Measurements from ENCODE around the gene MTG1.

MTG1 gene

DNA sequence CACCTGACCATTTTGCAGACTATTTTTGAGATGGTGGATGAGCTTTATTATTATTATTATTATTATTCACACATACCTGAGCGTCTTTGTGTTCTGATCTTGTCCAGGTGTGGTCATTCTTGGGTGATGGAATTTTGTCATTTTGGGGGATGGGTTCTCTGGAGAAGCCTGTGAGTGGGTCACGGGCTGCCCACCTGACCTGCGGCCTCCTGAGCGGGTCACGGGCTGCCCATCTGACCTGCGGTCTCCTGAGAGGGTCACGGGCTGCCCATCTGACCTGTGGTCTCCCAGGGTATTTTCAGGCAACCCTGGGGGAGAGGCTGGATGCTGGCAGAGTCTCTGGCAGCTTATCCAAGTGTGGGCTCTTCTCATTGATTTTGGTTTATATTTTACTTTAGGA is 67.1 kb downstream of the MTG1 start:
- no peak for ATAC-seq
- no peak for TF ChIP-seq ESRRG (CRISPR knock-in tag; IDR thresholded peaks at IDR 0.05)
- TF ChIP-seq, protein P1, sequence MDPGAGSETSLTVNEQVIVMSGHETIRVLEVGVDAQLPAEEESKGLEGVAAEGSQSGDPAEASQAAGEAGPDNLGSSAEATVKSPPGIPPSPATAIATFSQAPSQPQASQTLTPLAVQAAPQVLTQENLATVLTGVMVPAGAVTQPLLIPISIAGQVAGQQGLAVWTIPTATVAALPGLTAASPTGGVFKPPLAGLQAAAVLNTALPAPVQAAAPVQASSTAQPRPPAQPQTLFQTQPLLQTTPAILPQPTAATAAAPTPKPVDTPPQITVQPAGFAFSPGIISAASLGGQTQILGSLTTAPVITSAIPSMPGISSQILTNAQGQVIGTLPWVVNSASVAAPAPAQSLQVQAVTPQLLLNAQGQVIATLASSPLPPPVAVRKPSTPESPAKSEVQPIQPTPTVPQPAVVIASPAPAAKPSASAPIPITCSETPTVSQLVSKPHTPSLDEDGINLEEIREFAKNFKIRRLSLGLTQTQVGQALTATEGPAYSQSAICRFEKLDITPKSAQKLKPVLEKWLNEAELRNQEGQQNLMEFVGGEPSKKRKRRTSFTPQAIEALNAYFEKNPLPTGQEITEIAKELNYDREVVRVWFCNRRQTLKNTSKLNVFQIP (CRISPR knock-in tag; IDR thresholded peaks at IDR 0.05; ENCODE audit: borderline replicate concordance, low read depth), result no peak
- TF ChIP-seq ZNF70 (CRISPR knock-in tag; IDR thresholded peaks at IDR 0.05), result no peak
- TF ChIP-seq ARNTL (CRISPR knock-in tag; IDR thresholded peaks at IDR 0.05; ENCODE audit: borderline replicate concordance, low read depth), result no peak
- TF ChIP-seq ZNF8 (CRISPR knock-in tag; IDR thresholded peaks at IDR 0.05), result no peak
- TF ChIP-seq, protein P2, sequence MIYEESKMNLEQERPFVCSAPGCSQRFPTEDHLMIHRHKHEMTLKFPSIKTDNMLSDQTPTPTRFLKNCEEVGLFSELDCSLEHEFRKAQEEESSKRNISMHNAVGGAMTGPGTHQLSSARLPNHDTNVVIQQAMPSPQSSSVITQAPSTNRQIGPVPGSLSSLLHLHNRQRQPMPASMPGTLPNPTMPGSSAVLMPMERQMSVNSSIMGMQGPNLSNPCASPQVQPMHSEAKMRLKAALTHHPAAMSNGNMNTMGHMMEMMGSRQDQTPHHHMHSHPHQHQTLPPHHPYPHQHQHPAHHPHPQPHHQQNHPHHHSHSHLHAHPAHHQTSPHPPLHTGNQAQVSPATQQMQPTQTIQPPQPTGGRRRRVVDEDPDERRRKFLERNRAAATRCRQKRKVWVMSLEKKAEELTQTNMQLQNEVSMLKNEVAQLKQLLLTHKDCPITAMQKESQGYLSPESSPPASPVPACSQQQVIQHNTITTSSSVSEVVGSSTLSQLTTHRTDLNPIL (CRISPR knock-in tag; IDR thresholded peaks at IDR 0.05; ENCODE audit: low read depth), result no peak
- TF ChIP-seq, protein P3, sequence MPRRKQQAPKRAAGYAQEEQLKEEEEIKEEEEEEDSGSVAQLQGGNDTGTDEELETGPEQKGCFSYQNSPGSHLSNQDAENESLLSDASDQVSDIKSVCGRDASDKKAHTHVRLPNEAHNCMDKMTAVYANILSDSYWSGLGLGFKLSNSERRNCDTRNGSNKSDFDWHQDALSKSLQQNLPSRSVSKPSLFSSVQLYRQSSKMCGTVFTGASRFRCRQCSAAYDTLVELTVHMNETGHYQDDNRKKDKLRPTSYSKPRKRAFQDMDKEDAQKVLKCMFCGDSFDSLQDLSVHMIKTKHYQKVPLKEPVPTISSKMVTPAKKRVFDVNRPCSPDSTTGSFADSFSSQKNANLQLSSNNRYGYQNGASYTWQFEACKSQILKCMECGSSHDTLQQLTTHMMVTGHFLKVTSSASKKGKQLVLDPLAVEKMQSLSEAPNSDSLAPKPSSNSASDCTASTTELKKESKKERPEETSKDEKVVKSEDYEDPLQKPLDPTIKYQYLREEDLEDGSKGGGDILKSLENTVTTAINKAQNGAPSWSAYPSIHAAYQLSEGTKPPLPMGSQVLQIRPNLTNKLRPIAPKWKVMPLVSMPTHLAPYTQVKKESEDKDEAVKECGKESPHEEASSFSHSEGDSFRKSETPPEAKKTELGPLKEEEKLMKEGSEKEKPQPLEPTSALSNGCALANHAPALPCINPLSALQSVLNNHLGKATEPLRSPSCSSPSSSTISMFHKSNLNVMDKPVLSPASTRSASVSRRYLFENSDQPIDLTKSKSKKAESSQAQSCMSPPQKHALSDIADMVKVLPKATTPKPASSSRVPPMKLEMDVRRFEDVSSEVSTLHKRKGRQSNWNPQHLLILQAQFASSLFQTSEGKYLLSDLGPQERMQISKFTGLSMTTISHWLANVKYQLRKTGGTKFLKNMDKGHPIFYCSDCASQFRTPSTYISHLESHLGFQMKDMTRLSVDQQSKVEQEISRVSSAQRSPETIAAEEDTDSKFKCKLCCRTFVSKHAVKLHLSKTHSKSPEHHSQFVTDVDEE (CRISPR knock-in tag; IDR thresholded peaks at IDR 0.05), result no peak
- TF ChIP-seq ZFP30 (CRISPR knock-in tag; IDR thresholded peaks at IDR 0.05), result no peak
- TF ChIP-seq, protein P4, sequence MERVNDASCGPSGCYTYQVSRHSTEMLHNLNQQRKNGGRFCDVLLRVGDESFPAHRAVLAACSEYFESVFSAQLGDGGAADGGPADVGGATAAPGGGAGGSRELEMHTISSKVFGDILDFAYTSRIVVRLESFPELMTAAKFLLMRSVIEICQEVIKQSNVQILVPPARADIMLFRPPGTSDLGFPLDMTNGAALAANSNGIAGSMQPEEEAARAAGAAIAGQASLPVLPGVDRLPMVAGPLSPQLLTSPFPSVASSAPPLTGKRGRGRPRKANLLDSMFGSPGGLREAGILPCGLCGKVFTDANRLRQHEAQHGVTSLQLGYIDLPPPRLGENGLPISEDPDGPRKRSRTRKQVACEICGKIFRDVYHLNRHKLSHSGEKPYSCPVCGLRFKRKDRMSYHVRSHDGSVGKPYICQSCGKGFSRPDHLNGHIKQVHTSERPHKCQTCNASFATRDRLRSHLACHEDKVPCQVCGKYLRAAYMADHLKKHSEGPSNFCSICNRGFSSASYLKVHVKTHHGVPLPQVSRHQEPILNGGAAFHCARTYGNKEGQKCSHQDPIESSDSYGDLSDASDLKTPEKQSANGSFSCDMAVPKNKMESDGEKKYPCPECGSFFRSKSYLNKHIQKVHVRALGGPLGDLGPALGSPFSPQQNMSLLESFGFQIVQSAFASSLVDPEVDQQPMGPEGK (CRISPR knock-in tag; IDR thresholded peaks at IDR 0.05; ENCODE audit: borderline replicate concordance), result no peak
- TF ChIP-seq ISL1 (CRISPR knock-in tag; IDR thresholded peaks at IDR 0.05), result no peak
- no peak for TF ChIP-seq OSR1 (CRISPR knock-in tag; IDR thresholded peaks at IDR 0.05)
- no peak for TF ChIP-seq RARB (CRISPR knock-in tag; IDR thresholded peaks at IDR 0.05)
- no peak for TF ChIP-seq PPARA (CRISPR knock-in tag; IDR thresholded peaks at IDR 0.05; ENCODE audit: borderline replicate concordance)
- no peak for TF ChIP-seq SNAI2 (CRISPR knock-in tag; IDR thresholded peaks at IDR 0.05)
- TF ChIP-seq TOX (CRISPR knock-in tag; IDR thresholded peaks at IDR 0.05; ENCODE audit: borderline replicate concordance), result no peak
- TF ChIP-seq CSDC2 (CRISPR knock-in tag; IDR thresholded peaks at IDR 0.05), result no peak
- TF ChIP-seq, protein P5, sequence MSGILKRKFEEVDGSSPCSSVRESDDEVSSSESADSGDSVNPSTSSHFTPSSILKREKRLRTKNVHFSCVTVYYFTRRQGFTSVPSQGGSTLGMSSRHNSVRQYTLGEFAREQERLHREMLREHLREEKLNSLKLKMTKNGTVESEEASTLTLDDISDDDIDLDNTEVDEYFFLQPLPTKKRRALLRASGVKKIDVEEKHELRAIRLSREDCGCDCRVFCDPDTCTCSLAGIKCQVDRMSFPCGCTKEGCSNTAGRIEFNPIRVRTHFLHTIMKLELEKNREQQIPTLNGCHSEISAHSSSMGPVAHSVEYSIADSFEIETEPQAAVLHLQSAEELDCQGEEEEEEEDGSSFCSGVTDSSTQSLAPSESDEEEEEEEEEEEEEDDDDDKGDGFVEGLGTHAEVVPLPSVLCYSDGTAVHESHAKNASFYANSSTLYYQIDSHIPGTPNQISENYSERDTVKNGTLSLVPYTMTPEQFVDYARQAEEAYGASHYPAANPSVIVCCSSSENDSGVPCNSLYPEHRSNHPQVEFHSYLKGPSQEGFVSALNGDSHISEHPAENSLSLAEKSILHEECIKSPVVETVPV (CRISPR knock-in tag; IDR thresholded peaks at IDR 0.05), result no peak
- no peak for TF ChIP-seq ZFP3 (CRISPR knock-in tag; IDR thresholded peaks at IDR 0.05)

DNA sequence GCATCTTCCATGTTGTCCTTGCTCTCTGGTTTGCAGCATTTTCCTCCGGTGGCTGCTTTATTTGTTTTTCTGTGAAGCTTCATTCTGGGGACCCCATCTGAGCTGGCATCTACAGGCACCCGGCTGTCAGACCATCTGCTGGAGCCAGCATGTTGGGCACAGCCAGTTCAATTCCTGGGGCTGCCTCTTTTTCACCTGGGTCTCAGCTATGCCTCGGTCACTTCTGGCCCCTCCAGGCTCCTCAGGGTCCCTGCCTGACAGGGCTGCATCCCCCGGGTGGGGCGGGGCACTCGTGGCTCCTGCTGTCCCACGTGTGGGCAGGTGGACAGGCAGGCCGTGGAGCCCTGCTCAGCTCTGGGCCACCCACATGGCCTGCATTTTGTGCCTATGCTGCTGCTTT is 67.9 kb downstream of the MTG1 start:
- TF ChIP-seq GLIS3 (CRISPR knock-in tag; IDR thresholded peaks at IDR 0.05) (no peak), PPARA (CRISPR knock-in tag; IDR thresholded peaks at IDR 0.05; ENCODE audit: borderline replicate concordance) (no peak), ZNF565 (CRISPR knock-in tag; conservative IDR thresholded peaks at IDR 0.05; ENCODE audit: low read depth) (no peak)
- TF ChIP-seq, protein P2 (CRISPR knock-in tag; IDR thresholded peaks at IDR 0.05; ENCODE audit: low read depth), result no peak
- ATAC-seq, result no peak

Measured in SK-N-SH treated with all-trans-retinoic acid at 6 μM for 48 hours (cell line).